Superior temporal gyrus (tissue), 1 donor: ENCODE measurements around the gene C3orf18.
A peak's percentile ranks its signal among the peaks of the same experiment; 100 is the strongest.
"Not testable (repeated sequence)": the region's sequence is repeated elsewhere in the genome, so short reads cannot be mapped to it uniquely, and the experiment has no call there.

Source experiments
- DNase-seq: peaks from one replicate; pipeline ENCODE4 v3.0.0-alpha.2; 2016; ENCODE audit errors: extremely low spot score

The C3orf18 gene

DNA sequence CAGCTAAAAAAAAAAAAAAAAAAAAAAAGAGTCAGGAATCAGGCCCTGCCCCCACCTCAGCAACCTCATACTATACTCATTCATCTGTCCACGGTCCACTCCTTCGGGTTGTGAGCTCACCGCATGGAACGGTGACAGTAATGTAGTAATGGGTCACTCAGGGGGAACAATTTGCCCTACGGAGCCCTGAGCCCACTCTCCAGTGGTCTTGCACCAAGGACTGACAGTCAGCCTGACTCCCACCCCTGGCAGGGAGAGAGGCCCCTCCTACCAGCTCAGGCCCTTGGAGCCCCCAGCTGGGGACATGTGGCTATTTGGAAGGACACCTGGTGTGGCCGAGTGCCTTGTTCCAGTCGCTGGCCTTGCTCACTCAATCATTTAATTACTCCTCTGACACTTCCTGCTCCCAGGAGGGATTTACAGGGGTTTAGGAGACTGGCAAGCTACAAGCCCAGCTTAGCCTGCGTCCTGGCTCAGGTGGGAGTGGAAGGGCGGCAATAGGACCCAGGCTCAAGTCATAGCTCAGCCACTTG lies 44.2 kb downstream of the C3orf18 start:
- no peak for DNase-seq

DNA sequence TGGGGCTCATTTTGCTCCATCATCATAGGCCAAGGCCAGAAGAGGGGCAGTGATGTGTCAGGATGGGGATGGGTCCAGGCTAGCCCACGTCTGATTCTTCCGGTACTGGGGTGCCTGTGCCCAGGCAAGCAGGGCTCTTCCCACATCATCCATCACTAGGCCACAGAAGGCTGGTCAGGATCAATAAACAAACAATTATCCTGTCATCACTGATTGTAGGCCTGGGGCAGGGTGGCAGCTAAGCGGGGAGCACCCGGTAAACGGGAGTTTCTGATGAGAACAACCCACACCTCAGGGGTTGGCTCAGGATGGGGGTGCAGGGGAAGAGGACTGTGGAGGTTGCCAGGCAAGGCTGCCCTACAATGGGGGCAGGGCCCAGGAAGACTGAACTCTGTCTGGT lies 46.0 kb downstream of the C3orf18 start:
- no peak for DNase-seq

DNA sequence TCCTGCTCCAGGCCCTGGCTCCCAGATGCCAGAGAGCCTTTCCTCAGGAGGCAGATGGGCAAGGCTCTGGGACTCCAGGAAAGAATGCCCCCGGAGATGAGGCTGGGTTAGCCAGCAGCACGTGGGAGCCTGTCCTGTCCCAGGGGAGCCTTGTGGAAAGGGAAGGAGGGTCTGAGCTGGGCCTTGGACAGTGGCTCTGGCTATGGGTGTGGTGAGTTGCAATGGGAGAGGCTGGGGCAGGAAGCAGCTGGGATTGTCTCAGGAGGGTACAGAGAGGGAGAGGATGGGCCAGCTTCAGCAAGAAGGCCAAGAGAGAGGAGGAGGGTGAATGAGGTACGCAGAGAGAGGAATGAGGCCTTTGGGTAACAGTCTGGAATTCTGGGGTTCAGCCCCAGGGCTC lies 46.7 kb downstream of the C3orf18 start:
- DNase-seq = no peak

DNA sequence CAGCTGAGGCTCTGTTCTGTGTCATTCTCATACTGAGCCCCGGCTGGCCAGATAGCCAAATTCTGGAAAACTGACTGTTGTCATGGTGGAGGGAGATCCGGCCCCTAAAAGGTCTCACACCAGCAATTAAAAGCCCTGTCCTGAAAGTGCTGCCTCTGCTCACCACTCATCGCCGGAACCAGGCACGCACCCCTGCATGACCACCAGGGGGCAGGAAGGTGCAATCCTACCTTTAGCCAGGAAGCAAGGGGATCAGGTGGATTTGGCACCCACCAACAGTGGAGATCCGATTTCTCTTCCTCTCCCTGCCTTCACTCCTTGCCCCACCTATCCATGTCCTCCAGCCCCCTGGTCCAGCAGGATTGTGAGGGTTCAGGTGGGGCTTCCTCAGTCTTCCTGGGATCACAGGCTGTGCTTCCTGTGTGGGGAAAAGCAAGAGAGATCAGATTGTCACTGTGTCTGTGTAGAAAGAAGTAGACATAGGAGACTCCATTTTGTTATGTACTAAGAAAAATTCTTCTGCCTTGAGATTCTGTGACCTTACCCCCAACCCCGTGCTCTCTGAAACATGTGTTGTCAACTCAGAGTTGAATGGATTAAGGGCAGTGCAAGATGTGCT lies 48.0 kb downstream of the C3orf18 start:
- DNase-seq = peak; percentile 59

DNA sequence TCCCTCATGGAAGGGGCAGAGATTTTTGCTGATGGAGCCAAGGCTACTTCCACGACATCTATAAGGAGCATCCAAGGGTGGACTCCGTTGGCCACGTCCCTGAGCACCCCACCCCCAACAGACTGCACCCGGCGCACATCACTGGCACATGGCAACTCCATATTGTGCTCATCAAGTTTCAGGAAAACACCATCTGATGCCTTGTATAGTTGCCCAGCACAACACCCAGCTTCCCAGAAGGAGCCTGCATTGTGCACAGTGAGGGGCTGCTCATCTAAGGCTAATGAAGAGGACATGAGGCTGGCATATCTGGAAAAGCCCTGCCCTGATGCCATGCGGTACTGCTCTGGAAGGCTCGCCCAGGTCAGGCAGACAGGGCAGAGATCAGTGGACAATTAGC lies 49.1 kb downstream of the C3orf18 start:
- no peak for DNase-seq

DNA sequence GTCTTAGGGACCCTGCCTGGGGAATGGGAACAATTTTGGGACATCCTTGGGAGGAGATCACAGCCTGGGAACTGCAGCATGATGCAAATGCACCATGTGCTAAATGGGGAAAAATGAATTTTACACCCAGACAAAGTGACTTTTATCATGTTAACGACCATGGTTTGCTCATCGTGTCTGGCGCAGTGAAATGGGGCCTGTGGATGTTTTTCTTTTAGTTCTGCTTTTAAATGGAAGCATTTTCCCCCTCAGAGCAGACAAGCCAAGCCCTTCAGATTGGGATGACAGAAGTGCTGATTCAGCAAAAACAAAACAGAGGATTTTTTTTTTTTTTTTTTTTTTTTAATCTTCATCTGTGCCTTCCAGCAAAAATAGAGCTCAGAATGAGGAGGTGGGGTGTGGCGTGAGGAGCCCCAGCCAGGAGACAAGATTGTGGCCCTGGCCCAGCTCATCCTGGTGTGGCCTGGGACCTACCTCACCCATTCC lies 49.8 kb downstream of the C3orf18 start:
- DNase-seq = no peak

DNA sequence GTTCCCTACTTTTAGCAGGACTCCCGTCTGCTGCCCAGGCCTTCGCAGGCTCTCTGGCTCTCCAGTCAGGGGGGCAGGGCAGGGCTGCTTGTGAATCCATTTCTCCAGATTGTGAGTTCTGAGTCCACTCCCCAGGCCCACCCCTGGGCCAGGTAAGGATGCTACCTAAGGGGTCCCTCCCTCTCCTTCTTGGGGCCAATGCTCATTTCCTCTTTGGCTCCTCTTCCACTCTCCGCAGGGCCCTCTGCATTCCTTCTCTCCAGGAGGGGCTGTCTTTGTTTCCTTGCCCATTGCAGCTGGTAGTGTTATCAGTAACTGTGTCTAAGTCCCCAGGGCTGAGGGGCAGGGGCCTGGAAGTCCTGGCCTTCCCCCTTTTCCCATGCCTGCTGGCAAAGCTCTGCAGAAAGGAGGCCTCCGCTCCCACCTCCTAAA lies 51.1 kb downstream of the C3orf18 start:
- no peak for DNase-seq

DNA sequence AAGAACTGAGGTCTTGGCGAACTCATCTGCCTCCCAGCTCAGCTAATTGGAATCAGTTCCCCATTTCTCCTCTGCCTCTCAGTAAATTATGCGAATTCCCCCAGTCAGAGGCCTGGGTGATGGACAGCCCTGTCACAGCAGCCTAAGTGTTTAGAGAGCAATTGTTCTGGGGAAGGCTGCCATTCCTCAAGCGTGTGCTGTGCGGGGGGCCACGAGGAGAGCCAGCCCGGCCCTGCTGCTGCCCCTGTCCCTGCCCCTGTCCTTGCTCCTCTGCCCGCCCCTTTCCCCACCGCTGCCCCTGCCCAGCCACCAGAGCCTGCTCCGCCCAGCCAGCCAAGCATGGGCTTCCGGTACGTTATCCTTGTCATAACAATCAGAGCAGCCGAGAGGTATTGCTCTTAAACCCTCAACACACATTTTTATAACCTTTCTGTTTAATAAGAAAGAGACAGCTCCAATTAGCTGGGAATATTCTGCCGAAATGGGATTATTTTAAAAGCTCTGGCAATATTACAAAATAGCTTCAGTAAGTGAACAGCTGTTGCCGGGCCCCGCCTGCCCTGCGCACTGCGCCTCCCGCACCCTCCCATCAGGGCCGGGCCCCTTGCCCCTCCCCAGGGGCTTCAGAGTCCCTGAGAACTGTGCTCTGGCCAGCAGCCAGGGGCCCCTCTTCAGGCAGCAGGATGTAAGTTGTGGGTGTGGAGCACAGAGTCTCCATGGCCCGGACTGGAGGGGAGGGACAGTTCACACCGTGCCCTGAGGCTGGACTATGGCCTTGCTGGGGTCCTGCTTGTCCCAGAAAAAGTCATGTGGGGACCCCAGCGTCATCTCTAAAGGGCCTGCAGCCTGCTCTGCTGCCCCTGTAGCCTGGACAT lies 51.7 kb downstream of the C3orf18 start:
- no peak for DNase-seq

DNA sequence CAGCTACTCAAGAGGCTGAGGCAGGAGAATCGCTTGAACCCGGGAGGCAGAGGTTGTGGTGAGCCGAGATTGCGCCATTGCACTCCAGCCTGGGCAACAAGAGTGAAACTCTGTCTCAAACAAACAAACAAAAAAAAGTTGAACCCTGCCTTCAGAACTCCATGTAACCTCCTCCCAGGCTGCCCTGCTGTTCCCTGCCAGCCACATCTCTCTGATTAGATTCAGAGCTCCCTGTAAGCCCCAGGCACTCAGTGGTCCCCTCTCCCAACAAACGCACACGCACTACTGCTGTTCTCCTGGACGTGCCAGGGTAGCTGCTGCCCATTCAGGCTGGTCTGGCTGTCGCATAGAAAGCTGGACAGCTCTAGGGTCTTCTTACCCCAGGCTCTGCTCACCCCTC lies 54.6 kb downstream of the C3orf18 start:
- not testable (repeated sequence) for DNase-seq

DNA sequence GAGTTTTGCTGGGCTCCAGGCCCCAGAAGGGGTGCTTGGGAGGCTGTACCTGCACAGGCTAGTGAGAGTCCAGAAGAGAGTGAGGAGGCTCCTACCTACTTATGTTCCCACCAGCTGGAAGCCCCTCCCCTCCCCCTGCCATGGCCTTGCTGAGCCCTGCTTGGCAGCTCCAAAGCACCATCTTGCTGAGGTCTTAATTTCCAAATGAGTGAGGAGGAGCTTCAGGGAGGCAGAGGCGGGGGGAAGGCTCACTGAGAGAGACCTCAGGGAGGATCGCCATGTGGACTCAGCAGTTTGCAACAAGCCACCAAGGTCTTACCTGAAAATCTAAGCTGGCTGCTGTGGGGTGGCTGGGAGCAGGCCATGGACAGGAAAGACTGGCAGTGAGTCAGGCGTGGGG lies 55.4 kb downstream of the C3orf18 start:
- DNase-seq = no peak

DNA sequence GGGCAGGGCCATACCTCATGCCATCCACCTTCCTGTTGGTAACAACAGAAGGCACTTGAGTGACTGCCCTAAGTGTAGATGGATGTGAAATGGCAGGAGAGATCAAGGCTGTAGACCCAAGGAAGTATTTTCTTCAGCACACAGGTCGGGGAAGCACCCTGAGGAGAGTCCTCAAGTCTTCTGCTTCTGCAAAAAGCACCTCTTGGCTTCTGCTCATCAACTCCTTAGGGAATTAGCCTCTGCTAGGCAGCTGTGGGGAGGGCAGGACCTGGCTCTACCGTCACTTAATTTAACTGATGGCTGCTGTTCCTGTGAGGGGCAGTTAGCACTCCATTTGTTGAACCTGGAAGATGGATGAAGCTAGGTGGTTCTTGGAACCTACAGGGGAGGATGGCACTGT lies 57.2 kb downstream of the C3orf18 start:
- no peak for DNase-seq

DNA sequence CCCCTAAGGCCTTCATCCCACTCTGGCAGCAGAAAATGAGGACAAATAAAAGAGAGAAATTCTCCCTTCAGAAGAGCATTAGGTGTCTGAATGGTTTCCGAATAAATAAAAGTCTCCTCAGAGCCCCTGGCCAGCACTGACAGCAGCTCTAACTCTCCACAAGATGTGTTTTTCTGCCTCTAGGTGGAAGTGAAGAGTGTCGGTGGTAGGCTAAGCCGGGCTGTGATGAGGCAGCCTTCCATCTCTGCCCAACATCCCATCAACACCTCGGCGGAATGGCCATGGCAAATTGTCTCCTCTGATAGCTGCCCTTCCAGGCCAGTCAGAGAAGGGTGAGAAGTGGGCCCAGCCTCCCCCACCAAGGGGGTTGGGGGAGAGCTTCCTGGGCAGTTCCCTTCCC lies 57.8 kb downstream of the C3orf18 start:
- DNase-seq = no peak

DNA sequence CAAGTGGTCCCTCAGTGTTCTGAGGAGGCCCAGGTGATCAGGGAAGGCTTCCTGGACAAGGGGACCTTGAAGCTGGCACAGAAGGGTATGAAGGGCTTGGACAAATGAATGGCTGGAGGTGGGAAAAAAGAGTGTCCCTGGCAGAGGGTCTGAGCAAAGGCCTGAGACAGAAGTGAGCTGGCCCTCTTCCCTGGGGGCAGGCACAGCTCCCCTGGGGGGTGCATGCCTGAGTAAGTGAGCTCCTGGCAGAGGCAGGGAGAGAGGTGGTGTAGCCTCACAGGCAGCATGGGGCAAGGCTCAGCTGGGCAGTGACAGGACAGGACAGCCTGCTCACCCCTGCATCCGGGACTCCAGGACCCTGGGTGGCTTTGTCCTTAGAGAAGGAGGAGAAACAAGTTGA lies 58.7 kb downstream of the C3orf18 start:
- no peak for DNase-seq
